Left ventricle myocardium inferior (tissue), 1 donor: ENCODE measurements around the gene SCAANT1. TPM values are rescaled to one million over a fixed set of nuclear protein-coding genes. Genes with fewer than 3 reads are reported as not detected.

ENCODE experiments used
- DNase-seq: peaks from one replicate; pipeline ENCODE4 v3.0.0-alpha.2; 2020
- H3K27ac ChIP-seq: fragments of 200-600 bp; replicated peaks from 2 replicates; pipeline ENCODE4 v1.8.0; 2021
- H3K27me3 ChIP-seq: fragments of 200-600 bp; 2 replicates; pipeline ENCODE4 v1.8.0; 2021; ENCODE audit warnings: low read depth
- H3K36me3 ChIP-seq: fragments of 200-600 bp; 2 replicates; pipeline ENCODE4 v1.8.0; 2021
- H3K4me1 ChIP-seq: fragments of 200-600 bp; 2 replicates; pipeline ENCODE4 v1.8.0; 2021
- H3K4me3 ChIP-seq: fragments of 200-600 bp; 2 replicates; pipeline ENCODE4 v1.8.0; 2021; ENCODE audit warnings: mild to moderate bottlenecking, moderate library complexity
- H3K9me3 ChIP-seq: fragments of 200-600 bp; replicated peaks from 2 replicates; pipeline ENCODE4 v1.8.0; 2021
- intact Hi-C: fragments of 100-400 bp; cut with micrococcal nuclease; formaldehyde crosslinking; loops from one replicate; pipeline ENCODE4 v1.11.0; 2022
- total RNA-seq: library from RNA; stranded (reverse); fragmentation: NEBNext Ultra II Directional; extraction: Animal tissue kit (Norgen Biotek cat#: 25700); gene quantifications from one replicate; pipeline ENCODE4 v1.2.1, GENCODE V29; 2021
- TF ChIP-seq, protein P1 (sequence below): fragments of 200-600 bp; IDR thresholded peaks from 2 replicates; pipeline ENCODE4 v1.8.0; 2021; ENCODE audit warnings: antibody characterized with exemption, mild to moderate bottlenecking, borderline replicate concordance
- donor health status: DM: no; HTN: yes; CAD: no; lungs with severe emphysema.

Gene SCAANT1
- total RNA-seq, 1 donor from 2014 or later, result not detected

GRCh38 chr3:63900010-63900409 lies 12.2 kb downstream of the SCAANT1 start:
- peaks cover 25% of the 10 kb centered on the region for H3K4me1 ChIP-seq
- intact Hi-C loops, result no loop called here
- no peak overlapping the region for H3K4me3 ChIP-seq
- no peaks in the 10 kb centered on the region for H3K9me3 ChIP-seq
- no peak for DNase-seq
- peaks cover 25% of the 10 kb centered on the region for H3K36me3 ChIP-seq
- no peaks in the 10 kb centered on the region for H3K27me3 ChIP-seq
- no peak overlapping the region for H3K27ac ChIP-seq
- TF ChIP-seq, protein P1, sequence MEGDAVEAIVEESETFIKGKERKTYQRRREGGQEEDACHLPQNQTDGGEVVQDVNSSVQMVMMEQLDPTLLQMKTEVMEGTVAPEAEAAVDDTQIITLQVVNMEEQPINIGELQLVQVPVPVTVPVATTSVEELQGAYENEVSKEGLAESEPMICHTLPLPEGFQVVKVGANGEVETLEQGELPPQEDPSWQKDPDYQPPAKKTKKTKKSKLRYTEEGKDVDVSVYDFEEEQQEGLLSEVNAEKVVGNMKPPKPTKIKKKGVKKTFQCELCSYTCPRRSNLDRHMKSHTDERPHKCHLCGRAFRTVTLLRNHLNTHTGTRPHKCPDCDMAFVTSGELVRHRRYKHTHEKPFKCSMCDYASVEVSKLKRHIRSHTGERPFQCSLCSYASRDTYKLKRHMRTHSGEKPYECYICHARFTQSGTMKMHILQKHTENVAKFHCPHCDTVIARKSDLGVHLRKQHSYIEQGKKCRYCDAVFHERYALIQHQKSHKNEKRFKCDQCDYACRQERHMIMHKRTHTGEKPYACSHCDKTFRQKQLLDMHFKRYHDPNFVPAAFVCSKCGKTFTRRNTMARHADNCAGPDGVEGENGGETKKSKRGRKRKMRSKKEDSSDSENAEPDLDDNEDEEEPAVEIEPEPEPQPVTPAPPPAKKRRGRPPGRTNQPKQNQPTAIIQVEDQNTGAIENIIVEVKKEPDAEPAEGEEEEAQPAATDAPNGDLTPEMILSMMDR, result no peak

DNA sequence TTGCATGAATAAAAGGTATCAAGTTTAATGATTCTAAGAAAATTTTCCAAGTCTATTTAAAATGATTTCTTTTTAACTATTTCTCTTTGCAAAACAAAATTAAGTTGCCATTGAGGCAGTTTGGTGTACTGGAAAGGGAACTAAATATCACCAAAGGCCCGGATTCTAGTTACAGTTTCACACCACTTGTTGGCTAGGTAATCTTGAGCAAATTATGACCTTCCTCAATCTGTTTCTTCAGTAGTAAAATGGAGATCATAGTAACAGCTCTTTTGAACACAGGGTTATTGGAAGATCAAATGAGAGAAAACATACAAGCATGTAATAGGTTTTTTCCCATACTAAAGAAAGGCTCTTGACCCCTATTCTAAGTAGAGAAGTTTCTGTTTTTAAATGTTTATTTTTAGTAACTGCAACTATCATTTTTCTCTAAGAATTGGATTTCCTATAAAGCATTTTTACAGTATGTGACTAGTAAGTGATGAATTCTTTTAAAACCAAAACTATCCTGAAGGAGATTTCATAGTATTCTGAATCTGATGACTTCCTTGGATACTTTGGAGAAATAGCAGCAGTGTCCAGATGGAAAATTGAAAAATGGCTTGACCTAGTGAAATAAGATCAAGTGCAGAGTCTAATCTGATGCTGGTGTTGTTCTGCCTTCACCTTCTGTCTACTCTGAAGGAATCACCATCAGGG lies 15.7 kb downstream of the SCAANT1 start:
- H3K4me1 ChIP-seq, result peaks cover 44% of the 10 kb centered on the region
- no peaks in the 10 kb centered on the region for H3K27me3 ChIP-seq
- TF ChIP-seq, protein P1, result no peak
- H3K4me3 ChIP-seq, result no peak overlapping the region
- DNase-seq, result no peak
- intact Hi-C loops, result no loop called here
- H3K36me3 ChIP-seq, result peaks cover 26% of the 10 kb centered on the region
- no peaks in the 10 kb centered on the region for H3K9me3 ChIP-seq
- no peak overlapping the region for H3K27ac ChIP-seq

DNA sequence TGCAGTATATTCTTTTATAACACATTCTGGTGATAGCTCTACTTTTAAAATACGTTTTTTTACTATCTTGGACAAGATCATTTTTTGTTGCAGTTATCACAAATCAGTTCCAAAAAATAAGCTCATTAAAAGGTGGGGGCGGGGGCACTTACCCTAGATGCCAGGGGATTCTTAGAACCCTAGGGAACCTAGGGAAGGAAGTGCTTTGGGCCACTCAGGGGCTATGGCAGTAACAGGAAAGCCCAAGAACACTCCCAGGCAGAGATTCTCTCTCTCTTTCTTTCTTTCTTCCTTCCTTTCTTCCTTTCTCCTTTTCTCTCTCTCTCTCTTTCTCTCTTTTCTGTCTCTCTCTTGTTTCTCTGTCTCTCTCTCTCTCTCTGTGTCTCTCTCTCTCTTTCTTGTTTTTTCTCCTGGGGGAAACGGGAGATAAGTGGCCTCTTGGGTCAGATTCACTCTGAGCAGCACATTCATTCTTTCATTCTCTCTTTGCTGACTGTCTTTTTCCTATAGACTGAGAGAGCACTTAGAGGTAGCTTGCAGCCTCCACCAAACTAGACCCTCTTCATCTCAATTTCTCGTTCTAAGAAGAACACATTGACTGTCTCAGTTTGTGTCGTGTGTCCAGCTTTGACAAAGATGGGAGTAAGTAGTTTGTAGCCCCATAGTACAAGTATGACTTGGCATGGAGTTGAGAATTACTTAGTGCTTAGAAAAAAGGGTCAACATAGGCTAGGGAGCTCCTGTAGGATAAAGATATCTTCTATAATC lies 16.6 kb downstream of the SCAANT1 start:
- Histone ChIP-seq H3K36me3 (peaks cover 32% of the 10 kb centered on the region), H3K27me3 (no peaks in the 10 kb centered on the region), H3K9me3 (no peaks in the 10 kb centered on the region), H3K27ac (no peak overlapping the region), H3K4me1 (peaks cover 44% of the 10 kb centered on the region), H3K4me3 (no peak overlapping the region)
- no peak for DNase-seq
- TF ChIP-seq, protein P1, result no peak
- intact Hi-C loops, result no loop called here

DNA sequence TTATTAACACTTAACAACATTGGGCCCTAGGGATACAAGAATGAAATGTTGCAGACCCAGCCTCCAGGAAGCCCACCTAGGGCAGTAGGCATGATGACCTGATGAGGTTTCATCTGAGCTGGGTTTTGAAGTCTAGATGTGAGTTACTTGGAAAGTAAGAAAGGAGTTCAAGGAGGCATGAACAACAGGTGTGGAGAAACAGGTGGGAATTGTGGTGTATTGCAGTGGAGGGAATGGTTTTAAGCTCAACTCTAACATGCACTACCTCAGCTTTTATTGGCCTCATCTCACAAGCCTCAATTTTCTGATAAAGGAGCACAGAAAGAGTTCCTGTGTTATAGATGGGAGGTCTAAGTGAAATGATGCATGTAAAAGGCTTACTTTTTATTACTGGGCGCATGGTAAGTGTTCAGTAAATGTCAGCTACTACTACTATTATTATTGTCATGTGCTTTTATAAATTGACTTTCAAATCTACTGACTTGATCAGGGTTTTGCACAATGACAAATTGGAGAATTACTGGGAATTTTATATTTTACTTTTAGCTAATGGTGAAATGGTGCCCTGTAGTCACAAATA lies 19.3 kb downstream of the SCAANT1 start:
- Histone ChIP-seq H3K4me1 (peaks cover 57% of the 10 kb centered on the region), H3K36me3 (peaks cover 8% of the 10 kb centered on the region), H3K9me3 (no peaks in the 10 kb centered on the region), H3K4me3 (no peak overlapping the region), H3K27me3 (no peaks in the 10 kb centered on the region), H3K27ac (no peak overlapping the region)
- TF ChIP-seq, protein P1, result no peak
- no peak for DNase-seq
- intact Hi-C loops, result no loop called here

DNA sequence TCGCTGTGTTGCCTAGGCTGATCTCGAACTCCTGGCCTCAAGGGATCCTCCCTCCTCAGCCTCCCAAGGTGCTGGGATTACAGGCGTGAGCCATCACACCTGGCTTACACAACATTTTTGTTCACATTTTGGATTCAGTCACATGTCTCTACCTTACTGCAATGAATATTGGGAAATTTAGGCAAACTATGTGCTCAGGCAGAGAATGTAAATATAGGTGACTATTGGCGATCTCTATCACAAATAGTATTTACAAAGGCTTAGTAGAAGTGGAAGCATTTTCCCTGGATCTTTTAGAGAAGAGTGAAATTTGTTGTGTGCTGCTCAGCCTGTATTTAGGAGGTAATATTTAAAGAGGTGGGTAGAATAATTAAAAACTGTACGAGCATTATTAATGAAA lies 20.7 kb downstream of the SCAANT1 start:
- Histone ChIP-seq H3K9me3 (no peaks in the 10 kb centered on the region), H3K27me3 (no peaks in the 10 kb centered on the region), H3K36me3 (peaks cover 8% of the 10 kb centered on the region), H3K27ac (no peak overlapping the region), H3K4me1 (peaks cover 55% of the 10 kb centered on the region), H3K4me3 (no peak overlapping the region)
- intact Hi-C loops, result no loop called here
- TF ChIP-seq, protein P1, result no peak
- no peak for DNase-seq
